Measurements from ENCODE around the gene RAD51AP1. TPM values are rescaled to one million over a fixed set of nuclear protein-coding genes. Genes with fewer than 3 reads are reported as not detected.

RAD51AP1 gene
- total and polyA plus RNA-seq, 12 donors, result 0.35 to 3.4 (median 1.1) TPM

GRCh38 chr12:4530982-4531586 lies 7.6 kb upstream of the RAD51AP1 start:
- intact Hi-C loops (cut with DNase I), result loop anchor here in 2 of 10 donors (2.0 to 10.0 kb wide), 3 partner anchors 124 to 536 kb away; no protein-coding TSS in a partner anchor
- Histone ChIP-seq H3K9me3 (no peaks in the 10 kb centered on the region), H3K4me1 (peaks cover 0 to 2% (median 0%) of the 10 kb centered on the region in 9 donors), H3K4me3 (no peak overlapping the region), H3K36me3 (peaks cover 0 to 95% (median 15%) of the 10 kb centered on the region in 9 donors), H3K27ac (no peak overlapping the region), H3K27me3 (no peaks in the 10 kb centered on the region)
- 79 to 90% methylated on average over 6 of the region's 6 CpGs for WGBS, 2 donors
- no peak for TF ChIP-seq CTCF (IDR thresholded peaks at IDR 0.05)
- ATAC-seq (no peak), DNase-seq (no peak)

GRCh38 chr12:4535092-4535491 lies 3.6 kb upstream of the RAD51AP1 start:
- Histone ChIP-seq H3K27me3 (no peaks in the 10 kb centered on the region), H3K9me3 (no peaks in the 10 kb centered on the region), H3K4me3 (no peak overlapping the region), H3K27ac (no peak overlapping the region), H3K4me1 (peaks cover 3 to 29% (median 18%) of the 10 kb centered on the region in 9 donors), H3K36me3 (peaks cover 0 to 63% (median 5%) of the 10 kb centered on the region in 9 donors)
- no peak for ATAC-seq
- WGBS, 2 donors, result 89% methylated on average over 4 of the region's 4 CpGs
- no peak for DNase-seq
- TF ChIP-seq CTCF (IDR thresholded peaks at IDR 0.05), result no peak
- intact Hi-C loops (cut with DNase I), result loop anchor here in 2 of 10 donors (5.0 to 10.0 kb wide), 3 partner anchors 120 to 540 kb away; partner anchors contain the start of gene TIGAR (in 1 of the 2)

GRCh38 chr12:4535871-4536270 lies 2.8 kb upstream of the RAD51AP1 start:
- Histone ChIP-seq H3K27ac (no peak overlapping the region), H3K9me3 (no peaks in the 10 kb centered on the region), H3K27me3 (no peaks in the 10 kb centered on the region), H3K4me1 (peaks cover 3 to 32% (median 18%) of the 10 kb centered on the region in 9 donors), H3K4me3 (no peak overlapping the region), H3K36me3 (peaks cover 0 to 55% (median 5%) of the 10 kb centered on the region in 9 donors)
- DNase-seq, result no peak
- no peak for TF ChIP-seq CTCF (IDR thresholded peaks at IDR 0.05)
- intact Hi-C loops (cut with DNase I), result loop anchor here in 2 of 10 donors (5.0 to 10.0 kb wide), 3 partner anchors 119 to 541 kb away; partner anchors contain the start of gene TIGAR (in 1 of the 2)
- WGBS, 2 donors, result 65 to 67% methylated on average over 2 of the region's 2 CpGs
- ATAC-seq, result no peak

GRCh38 chr12:4539167-4539870 lies 629 bp downstream of the RAD51AP1 start:
- intact Hi-C loops (cut with DNase I), result loop anchor here in 2 of 10 donors (5.0 to 10.0 kb wide), 3 partner anchors 115 to 545 kb away; partner anchors contain the start of gene TIGAR (in 1 of the 2)
- H3K9me3 ChIP-seq, result no peaks in the 10 kb centered on the region
- DNase-seq, result no peak
- H3K4me3 ChIP-seq, result peak overlapping the region; percentile 61 to 92 (median 72)
- peaks cover 3 to 32% (median 18%) of the 10 kb centered on the region in 9 donors for H3K4me1 ChIP-seq
- peaks cover 0 to 32% (median 0%) of the 10 kb centered on the region in 9 donors for H3K36me3 ChIP-seq
- WGBS, 2 donors, result 10 to 13% methylated on average over 16 of the region's 16 CpGs
- no peaks in the 10 kb centered on the region for H3K27me3 ChIP-seq
- peak overlapping the region in 1 of 10 donors; percentile 97 for H3K27ac ChIP-seq
- ATAC-seq, result no peak
- no peak for TF ChIP-seq CTCF (IDR thresholded peaks at IDR 0.05)

Measured in heart right ventricle (tissue), 16 donors.